Measurements from ENCODE around the gene THYN1. TPM values are rescaled to one million over a fixed set of nuclear protein-coding genes. Genes with fewer than 3 reads are reported as not detected.

Gene THYN1
- total and polyA plus RNA-seq, 2 of the 13 experiments (the other 11 are each of a cell fraction or from before 2014, with no cell fraction given), result 36.1 to 87.6 TPM

- in situ Hi-C loops (cut with HindIII; ENCODE audit: extremely low pct_ligation_motif_present, low pct_unique_long_range_greater_than_20kb) (no loop called here), intact Hi-C loops (cut with micrococcal nuclease; ENCODE audit: unreplicated experiment) (loop anchor here (1.0 to 2.0 kb wide), 3 partner anchors 18 to 28 kb away; partner anchors contain the start of genes ACAD8 and THYN1)
- ChIA-PET POLR2A (interaction anchor here (0.7 to 3.2 kb wide), 14 partner anchors 8 to 107 kb away, joined by 3 to 24 read pairs (median 4); partner anchors contain the start of genes ACAD8, GLB1L2 and THYN1), CTCF (ENCODE audit: low intra/inter-chr PET ratio, low total read pairs) (no interaction called here)
- Histone ChIP-seq H3K79me2 (ENCODE audit: insufficient read depth, low read length) (peaks cover 45% of the 10 kb centered on the region), H4K20me1 (ENCODE audit: insufficient read depth, low read length) (no peaks in the 10 kb centered on the region), H3K4me3 (replicated peaks in 1 of 3; ENCODE audit: insufficient read depth in 1 of 3, low read depth in 2 of 3, low read length in 3 of 3) (peak overlapping the region; percentile 69 to 95 (median 92)), H3K36me3 (replicated peaks in 1 of 2; ENCODE audit: control insufficient read depth in 1 of 2, insufficient read depth in 2 of 2, low read length in 2 of 2) (peaks cover 2 to 8% of the 10 kb centered on the region in 2 experiments; a peak in 1 of 5 replicates), H3K27me3 (ENCODE audit: control insufficient read depth in 1 of 2, insufficient read depth in 2 of 2, low read length in 2 of 2) (no peaks in the 10 kb centered on the region), H3K9me3 (ENCODE audit: low read length) (no peaks in the 10 kb centered on the region), H3K4me1 (ENCODE audit: insufficient read depth, low read length) (peaks cover 43% of the 10 kb centered on the region), H2AFZ (ENCODE audit: low read length) (peak overlapping the region; percentile 66), H3K9ac (ENCODE audit: insufficient read depth, low read depth, low read length) (peak overlapping the region; percentile 84), H3K27ac (ENCODE audit: extremely low read length, insufficient read depth, low read length) (peak overlapping the region; percentile 93), H3K4me2 (ENCODE audit: low read depth, low read length) (peak overlapping the region; percentile 97)
- WGBS (ENCODE audit: low lambda C conversion rate), result 3% methylated on average over 8 of the region's 93 CpGs
- peak; percentile 14 for DNase-seq (ENCODE audit: low spot score)
- FAIRE-seq, result no peak
- no TSS peak for BruUV-seq (replicated peaks)
- ATAC-seq, result peak; percentile 72
- TF ChIP-seq GFI1 (CRISPR knock-in tag; IDR thresholded peaks at IDR 0.05; ENCODE audit: borderline replicate concordance) (no peak), KLF16 (CRISPR knock-in tag; IDR thresholded peaks at IDR 0.05) (no peak), BCL3 (CRISPR knock-in tag; IDR thresholded peaks at IDR 0.05) (no peak), ZNF7 (CRISPR knock-in tag; IDR thresholded peaks at IDR 0.05) (no peak), GRHL1 (CRISPR knock-in tag; conservative IDR thresholded peaks at IDR 0.05) (no peak), PHF5A (CRISPR knock-in tag; IDR thresholded peaks at IDR 0.05; ENCODE audit: low read depth, unreplicated experiment) (no peak), ZSCAN29 (CRISPR knock-in tag; conservative IDR thresholded peaks at IDR 0.05) (no peak), ZNF430 (CRISPR knock-in tag; IDR thresholded peaks at IDR 0.05) (peak; percentile 23; the same call in 1 of the 2 replicates), DR1 (CRISPR knock-in tag; IDR thresholded peaks at IDR 0.05) (no peak), ARNT (IDR thresholded peaks at IDR 0.05) (no peak), ZNF382 (CRISPR knock-in tag; IDR thresholded peaks at IDR 0.05; ENCODE audit: borderline replicate concordance) (no peak), AFF4 (CRISPR knock-in tag; IDR thresholded peaks at IDR 0.05) (no peak), KDM5A (IDR thresholded peaks at IDR 0.05; ENCODE audit: borderline replicate concordance, low read length) (no peak)
Observed at GRCh38 chr11:134224710-134225664, 28.2 kb downstream of the THYN1 start.
